COLO829 (cell line): Measurements from ENCODE around the gene MPP1.

Experiments used
- DNase-seq: peaks from one replicate; pipeline ENCODE4 v3.0.0; 2012; ENCODE audit warnings: low spot score

The MPP1 gene

DNA sequence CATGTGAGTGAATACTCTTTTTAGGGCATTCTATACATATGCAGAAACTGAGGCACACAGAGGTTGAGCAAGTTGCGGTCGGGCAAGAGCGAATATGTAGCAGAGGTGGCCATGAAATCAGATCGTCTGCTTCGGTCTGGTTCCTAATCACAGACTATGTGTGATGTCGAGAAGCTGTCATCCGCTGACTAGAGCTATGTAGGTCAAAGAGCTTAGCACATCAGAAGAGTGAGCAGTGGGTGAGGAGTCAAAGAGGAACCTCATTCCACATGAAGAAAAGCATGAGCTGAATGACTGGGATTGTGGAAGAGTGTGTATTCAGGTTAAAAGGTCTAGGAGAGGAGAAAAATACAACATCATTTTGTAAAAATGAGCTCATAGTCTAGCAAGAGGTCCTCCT lies 73.4 kb downstream of the MPP1 start:
- no peak for DNase-seq

DNA sequence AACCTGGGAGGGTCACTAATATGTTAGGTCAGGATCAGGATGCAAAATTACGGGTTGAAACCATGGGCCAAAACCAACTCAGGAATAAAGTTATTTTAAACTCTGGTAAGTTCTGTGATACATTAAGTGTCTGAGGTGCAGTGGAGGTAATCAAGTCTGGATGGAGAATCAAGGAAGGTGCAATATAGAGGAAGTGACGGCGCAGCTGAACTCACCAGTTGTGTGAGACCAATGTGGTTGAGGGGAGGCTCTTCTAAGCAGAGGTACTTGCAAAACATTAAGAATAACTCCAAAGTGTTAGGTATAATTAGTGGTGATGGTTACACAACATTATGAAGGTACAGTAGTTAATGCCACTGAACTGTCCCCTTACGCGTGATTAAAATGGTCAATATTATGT lies 74.1 kb downstream of the MPP1 start:
- DNase-seq = no peak

DNA sequence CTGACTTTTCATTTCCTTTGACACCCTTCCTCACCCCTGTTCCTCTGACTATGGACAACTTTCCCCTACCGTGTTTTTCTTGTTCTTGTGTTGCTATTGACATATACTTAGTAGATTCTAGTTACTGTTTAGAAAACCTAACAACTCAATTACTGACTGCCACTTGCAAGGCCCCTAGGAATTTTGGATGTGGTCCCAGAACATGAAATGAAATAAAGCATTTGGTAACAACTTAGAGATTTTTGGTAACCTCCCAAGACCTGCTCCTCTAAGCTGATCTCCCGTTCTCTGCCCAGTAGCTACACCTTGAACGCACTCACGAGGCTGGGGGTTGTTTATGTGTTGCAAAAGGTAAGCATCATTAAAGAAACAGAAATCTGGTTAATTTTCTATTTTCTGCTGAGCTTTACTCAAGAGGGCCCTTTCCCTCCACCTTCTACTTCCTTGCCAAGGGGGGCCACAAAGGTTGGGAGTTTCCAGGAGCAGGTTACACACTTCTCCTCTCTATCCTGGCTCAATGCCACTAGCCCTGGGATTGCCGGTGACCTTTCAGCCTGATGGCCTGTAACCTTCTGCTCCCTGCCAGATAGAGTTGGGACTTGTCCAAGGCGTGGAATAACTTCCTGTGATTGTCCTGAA lies 74.9 kb downstream of the MPP1 start:
- DNase-seq = no peak

DNA sequence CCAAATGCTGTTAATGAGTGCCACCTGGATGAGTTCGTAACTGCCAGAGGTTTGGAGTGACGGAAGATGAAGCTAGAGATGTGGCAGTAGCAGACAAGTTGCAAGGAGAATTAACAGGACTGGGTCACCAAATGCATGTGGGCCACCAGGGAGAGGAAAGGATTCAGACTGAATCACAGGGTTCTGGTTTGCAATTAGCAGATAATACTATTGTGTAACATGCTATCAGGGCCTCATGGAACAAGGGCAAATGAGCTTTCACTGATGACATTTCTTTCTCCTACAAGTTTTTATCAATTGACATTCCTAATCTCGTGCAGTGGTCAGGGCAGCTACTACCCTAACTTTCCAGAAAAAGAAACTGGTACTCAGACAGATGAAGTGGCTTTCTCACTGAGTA lies 75.8 kb downstream of the MPP1 start:
- no peak for DNase-seq
